Measurements from ENCODE around the gene CYP3A5. TPM values are rescaled to one million over a fixed set of nuclear protein-coding genes. Genes with fewer than 3 reads are reported as not detected.

CYP3A5 gene
- total RNA-seq, 1 experiment from 2014 or later, result not detected

GRCh38 chr7:99651290-99651689, 28.5 kb downstream of the CYP3A5 start:
- ATAC-seq (no peak), DNase-seq (no peak)
- Histone ChIP-seq H3K4me3 (ENCODE audit: low read length) (no peak overlapping the region), H3K27ac (ENCODE audit: low read length) (no peak overlapping the region), H3K27me3 (ENCODE audit: low read length) (no peaks in the 10 kb centered on the region), H4K20me1 (ENCODE audit: low read length) (no peaks in the 10 kb centered on the region), H3K36me3 (ENCODE audit: low read depth, low read length) (no peaks in the 10 kb centered on the region), H3K9me3 (ENCODE audit: low read length) (no peaks in the 10 kb centered on the region), H3K9ac (ENCODE audit: low read length) (no peak overlapping the region), H2AFZ (ENCODE audit: low read length) (no peak overlapping the region), H3K9me2 (replicated peaks; ENCODE audit: low read length) (no peaks in the 10 kb centered on the region), H3K79me2 (ENCODE audit: low read length) (no peaks in the 10 kb centered on the region), H3K4me1 (ENCODE audit: insufficient read depth, low read length) (no peaks in the 10 kb centered on the region), H3F3A (ENCODE audit: low read length, unreplicated experiment) (no peaks in the 10 kb centered on the region), H3K4me2 (ENCODE audit: low read length) (no peak overlapping the region)
- TF ChIP-seq CTCF (conservative IDR thresholded peaks at IDR 0.05; ENCODE audit: low read depth, low read length) (no peak), EZH2phosphoT487 (IDR thresholded peaks at IDR 0.05; ENCODE audit: borderline replicate concordance, low read length) (no peak), EZH2 (IDR thresholded peaks at IDR 0.05; ENCODE audit: low read length, unreplicated experiment) (no peak)
- ChIA-PET CTCF (no interaction called here), POLR2A (ENCODE audit: unreplicated experiment) (no interaction called here)
- BruUV-seq (replicated peaks), result no TSS peak
- intact Hi-C loops (cut with micrococcal nuclease), result no loop called here

- no peak for TF ChIP-seq EZH2 (IDR thresholded peaks at IDR 0.05; ENCODE audit: low read length, unreplicated experiment)
- no peak for TF ChIP-seq CTCF (conservative IDR thresholded peaks at IDR 0.05; ENCODE audit: low read depth, low read length)
- TF ChIP-seq EZH2phosphoT487 (IDR thresholded peaks at IDR 0.05; ENCODE audit: borderline replicate concordance, low read length), result no peak
- Histone ChIP-seq H3K36me3 (ENCODE audit: low read depth, low read length) (no peaks in the 10 kb centered on the region), H3K27ac (ENCODE audit: low read length) (no peak overlapping the region), H3K9ac (ENCODE audit: low read length) (no peak overlapping the region), H3K9me2 (replicated peaks; ENCODE audit: low read length) (no peaks in the 10 kb centered on the region), H2AFZ (ENCODE audit: low read length) (no peak overlapping the region), H3K4me2 (ENCODE audit: low read length) (no peak overlapping the region), H3K27me3 (ENCODE audit: low read length) (no peaks in the 10 kb centered on the region), H3K79me2 (ENCODE audit: low read length) (no peaks in the 10 kb centered on the region), H3F3A (ENCODE audit: low read length, unreplicated experiment) (no peaks in the 10 kb centered on the region), H4K20me1 (ENCODE audit: low read length) (no peaks in the 10 kb centered on the region), H3K9me3 (ENCODE audit: low read length) (no peaks in the 10 kb centered on the region), H3K4me3 (ENCODE audit: low read length) (no peak overlapping the region), H3K4me1 (ENCODE audit: insufficient read depth, low read length) (no peaks in the 10 kb centered on the region; the same call in 1 of the 2 replicates)
- no peak for DNase-seq
- POLR2A ChIA-PET (ENCODE audit: unreplicated experiment), result no interaction called here
- BruUV-seq (replicated peaks), result no TSS peak
- intact Hi-C loops (cut with micrococcal nuclease), result no loop called here
- no peak for ATAC-seq
- CTCF ChIA-PET, result no interaction called here
Measured at GRCh38 chr7:99648843-99649242, 31.0 kb downstream of the CYP3A5 start.

GRCh38 chr7:99645590-99645989, 34.2 kb downstream of the CYP3A5 start:
- no peaks in the 10 kb centered on the region for H3K9me3 ChIP-seq (ENCODE audit: low read length)
- no peak overlapping the region for H2AFZ ChIP-seq (ENCODE audit: low read length)
- intact Hi-C loops (cut with micrococcal nuclease), result no loop called here
- no peaks in the 10 kb centered on the region for H3F3A ChIP-seq (ENCODE audit: low read length, unreplicated experiment)
- no peaks in the 10 kb centered on the region; the same call in 1 of the 2 replicates for H3K4me1 ChIP-seq (ENCODE audit: insufficient read depth, low read length)
- no peaks in the 10 kb centered on the region for H3K79me2 ChIP-seq (ENCODE audit: low read length)
- no peaks in the 10 kb centered on the region for H3K27me3 ChIP-seq (ENCODE audit: low read length)
- BruUV-seq (replicated peaks), result no TSS peak
- no peaks in the 10 kb centered on the region for H3K9me2 ChIP-seq (replicated peaks; ENCODE audit: low read length)
- ChIA-PET POLR2A (ENCODE audit: unreplicated experiment) (no interaction called here), CTCF (no interaction called here)
- H3K27ac ChIP-seq (ENCODE audit: low read length), result no peak overlapping the region
- H3K4me3 ChIP-seq (ENCODE audit: low read length), result no peak overlapping the region
- TF ChIP-seq EZH2 (IDR thresholded peaks at IDR 0.05; ENCODE audit: low read length, unreplicated experiment) (no peak), CTCF (conservative IDR thresholded peaks at IDR 0.05; ENCODE audit: low read depth, low read length) (no peak), EZH2phosphoT487 (IDR thresholded peaks at IDR 0.05; ENCODE audit: borderline replicate concordance, low read length) (no peak)
- H3K4me2 ChIP-seq (ENCODE audit: low read length), result no peak overlapping the region
- DNase-seq (no peak), ATAC-seq (no peak)
- no peaks in the 10 kb centered on the region for H3K36me3 ChIP-seq (ENCODE audit: low read depth, low read length)
- H4K20me1 ChIP-seq (ENCODE audit: low read length), result no peaks in the 10 kb centered on the region
- H3K9ac ChIP-seq (ENCODE audit: low read length), result no peak overlapping the region

All from PC-3 (cell line).